Caco-2 (cell line): ENCODE data around the gene DDX28. TPM values are rescaled to one million over a fixed set of nuclear protein-coding genes. Genes with fewer than 3 reads are reported as not detected.

Source experiments
- BruUV-seq: library from RNA; stranded (reverse); fragments of 400-500 nt; replicated peaks from 2 replicates; lab custom pipeline; 2021; lab: Mats Ljungman, UMichigan
- CTCF ChIA-PET: fragments of 300-600 bp; sonication (Branson Sonifier 250); formaldehyde crosslinking; loops from one replicate; lab custom pipeline; 2022; ENCODE audit warnings: antibody characterized with exemption; lab: Charles Lee
- POLR2A ChIA-PET: fragments of 300-600 bp; sonication (Branson Sonifier 250); formaldehyde crosslinking; loops from one replicate; lab custom pipeline; 2022; ENCODE audit warnings: antibody characterized with exemption; lab: Charles Lee
- DNase-seq, 2 experiments: peaks; one replicate each; pipeline versions ENCODE4 v3.0.0 to v3.0.0-alpha.2; 2020 to 2022
- H3K27me3 ChIP-seq: replicated peaks from 2 replicates; pipeline ENCODE4 v1.6.0; 2011; ENCODE audit warnings: low read length; ENCODE audit not compliant: control insufficient read depth, insufficient read depth
- H3K36me3 ChIP-seq: 2 replicates; pipeline ENCODE4 v1.5.1; 2011; ENCODE audit warnings: low read length; ENCODE audit not compliant: control insufficient read depth, insufficient read depth
- H3K4me1 ChIP-seq: fragments of 250-450 bp; sonication (Bioruptor Pico); 2 replicates; pipeline ENCODE4 v1.5.1; 2020; ENCODE audit warnings: mild to moderate bottlenecking
- H3K4me3 ChIP-seq: 2 replicates; pipeline ENCODE4 v1.5.1; 2011; ENCODE audit warnings: low read depth, mild to moderate bottlenecking, control low read depth, low read length
- H3K9me3 ChIP-seq: fragments of 250-450 bp; sonication (Bioruptor Pico); 2 replicates; pipeline ENCODE4 v1.5.1; 2020; ENCODE audit warnings: mild to moderate bottlenecking, moderate library complexity
- H3K27ac Mint-ChIP-seq: one replicate; pipeline ENCODE4 v1.8.0; 2022; ENCODE audit warnings: mixed read lengths; ENCODE audit not compliant: unreplicated experiment
- H3K27me3 Mint-ChIP-seq: one replicate; pipeline ENCODE4 v1.8.0; 2022; ENCODE audit warnings: mixed read lengths; ENCODE audit not compliant: insufficient read depth, unreplicated experiment
- H3K36me3 Mint-ChIP-seq: one replicate; pipeline ENCODE4 v1.8.0; 2022; ENCODE audit warnings: mild to moderate bottlenecking, mixed read lengths; ENCODE audit not compliant: insufficient read depth, unreplicated experiment
- H3K4me1 Mint-ChIP-seq: one replicate; pipeline ENCODE4 v1.8.0; 2022; ENCODE audit warnings: low read depth, mixed read lengths; ENCODE audit not compliant: unreplicated experiment
- H3K4me3 Mint-ChIP-seq: one replicate; pipeline ENCODE4 v1.8.0; 2022; ENCODE audit warnings: mild to moderate bottlenecking, moderate library complexity, mixed read lengths; ENCODE audit not compliant: unreplicated experiment
- H3K9me3 Mint-ChIP-seq: one replicate; pipeline ENCODE4 v1.8.0; 2022; ENCODE audit warnings: mixed read lengths; ENCODE audit not compliant: unreplicated experiment
- intact Hi-C: fragments of 100-400 bp; cut with micrococcal nuclease; formaldehyde crosslinking; loops from one replicate; pipeline ENCODE4 v1.10.0; 2022; ENCODE audit not compliant: unreplicated experiment
- total RNA-seq: library from RNA; stranded (reverse); gene quantifications from 2 replicates; pipeline ENCODE4 v1.2.3, GENCODE V29; 2022
- TF ChIP-seq, protein P1 (sequence below), 2 experiments: fragments of 200-600 bp in 1 of 2; IDR thresholded peaks; 1 replicate in 1 of 2; 2 replicates in 1 of 2; pipeline versions ENCODE4 v1.5.1 to v1.8.0; 2011 to 2022; ENCODE audit warnings: antibody characterized with exemption in 1 of 2, control low read depth in 1 of 2, inconsistent platforms in 1 of 2, low read depth in 1 of 2, low read length in 1 of 2, mild to moderate bottlenecking in 1 of 2, moderate library complexity in 1 of 2; ENCODE audit not compliant: insufficient read depth in 1 of 2, severe bottlenecking in 1 of 2, unreplicated experiment in 1 of 2

DDX28 gene
- total RNA-seq, 1 experiment from 2014 or later: 17.1 TPM

DNA sequence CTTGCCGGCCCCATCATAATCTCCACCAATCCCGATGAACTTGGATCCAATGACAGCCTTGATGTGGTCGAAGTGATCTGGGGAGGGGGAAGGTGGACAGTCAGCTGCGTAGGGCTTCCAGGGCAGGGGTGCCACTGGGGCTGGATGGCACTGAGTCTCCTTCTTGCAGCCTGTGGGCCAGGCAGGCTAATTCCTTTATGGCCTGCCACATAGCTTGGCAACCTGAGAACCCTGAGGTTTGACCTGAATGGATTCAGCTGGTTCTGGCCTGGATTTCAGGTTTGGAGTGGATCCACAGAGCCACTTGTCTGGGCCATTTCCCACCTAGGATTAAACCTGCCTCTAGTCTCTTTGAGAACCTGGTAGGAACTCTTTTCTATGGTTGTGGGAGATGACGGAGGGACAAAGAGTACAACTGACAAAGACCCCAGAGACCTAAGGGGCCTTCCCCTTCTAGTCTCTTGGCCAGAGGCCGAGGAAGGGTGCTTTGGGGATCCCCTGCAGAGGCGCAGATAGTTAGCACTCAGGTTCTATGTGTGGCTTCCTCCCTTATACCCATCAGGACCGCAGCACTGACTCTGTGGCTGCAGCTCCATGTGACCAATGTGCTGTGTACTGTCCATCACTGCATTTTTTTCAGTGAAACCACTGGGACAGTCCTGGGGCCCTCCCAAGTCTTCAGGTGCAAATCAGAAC lies 33.6 kb downstream of the DDX28 start:
- intact Hi-C loops: no loop called here
- Mint-ChIP-seq H3K9me3 (no peaks in the 10 kb centered on the region), H3K4me3 (no peak overlapping the region)

GRCh38 chr16:67988675-67989074 lies 34.4 kb downstream of the DDX28 start:
- Histone ChIP-seq H3K27me3 (no peaks in the 10 kb centered on the region), H3K4me1 (peaks cover 7% of the 10 kb centered on the region), H3K4me3 (no peak overlapping the region), H3K36me3 (no peaks in the 10 kb centered on the region), H3K9me3 (no peaks in the 10 kb centered on the region)
- no peaks in the 10 kb centered on the region for H3K27me3 Mint-ChIP-seq
- intact Hi-C loops: no loop called here
- no peaks in the 10 kb centered on the region for H3K9me3 Mint-ChIP-seq
- no TSS peak for BruUV-seq
- no peak for DNase-seq
- CTCF ChIA-PET: interaction anchor here (0.6 kb wide), 2 partner anchors 73 to 155 kb away, joined by 4 to 8 read pairs; no protein-coding TSS in a partner anchor
- H3K27ac Mint-ChIP-seq: no peak overlapping the region
- POLR2A ChIA-PET: no interaction called here
- peaks cover 5% of the 10 kb centered on the region for H3K4me1 Mint-ChIP-seq
- no peak overlapping the region for H3K4me3 Mint-ChIP-seq
- no peaks in the 10 kb centered on the region for H3K36me3 Mint-ChIP-seq
- TF ChIP-seq, protein P1, sequence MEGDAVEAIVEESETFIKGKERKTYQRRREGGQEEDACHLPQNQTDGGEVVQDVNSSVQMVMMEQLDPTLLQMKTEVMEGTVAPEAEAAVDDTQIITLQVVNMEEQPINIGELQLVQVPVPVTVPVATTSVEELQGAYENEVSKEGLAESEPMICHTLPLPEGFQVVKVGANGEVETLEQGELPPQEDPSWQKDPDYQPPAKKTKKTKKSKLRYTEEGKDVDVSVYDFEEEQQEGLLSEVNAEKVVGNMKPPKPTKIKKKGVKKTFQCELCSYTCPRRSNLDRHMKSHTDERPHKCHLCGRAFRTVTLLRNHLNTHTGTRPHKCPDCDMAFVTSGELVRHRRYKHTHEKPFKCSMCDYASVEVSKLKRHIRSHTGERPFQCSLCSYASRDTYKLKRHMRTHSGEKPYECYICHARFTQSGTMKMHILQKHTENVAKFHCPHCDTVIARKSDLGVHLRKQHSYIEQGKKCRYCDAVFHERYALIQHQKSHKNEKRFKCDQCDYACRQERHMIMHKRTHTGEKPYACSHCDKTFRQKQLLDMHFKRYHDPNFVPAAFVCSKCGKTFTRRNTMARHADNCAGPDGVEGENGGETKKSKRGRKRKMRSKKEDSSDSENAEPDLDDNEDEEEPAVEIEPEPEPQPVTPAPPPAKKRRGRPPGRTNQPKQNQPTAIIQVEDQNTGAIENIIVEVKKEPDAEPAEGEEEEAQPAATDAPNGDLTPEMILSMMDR (IDR thresholded peaks at IDR 0.05; ENCODE audit: insufficient read depth in 1 of 2, low read depth in 1 of 2, low read length in 1 of 2, severe bottlenecking in 1 of 2, unreplicated experiment in 1 of 2): no peak

More for the DNA sequence above, 33.6 kb downstream of the DDX28 start:
- H3K27ac Mint-ChIP-seq: no peak overlapping the region
- POLR2A ChIA-PET: no interaction called here
- TF ChIP-seq, protein P1 (IDR thresholded peaks at IDR 0.05; ENCODE audit: insufficient read depth in 1 of 2, low read depth in 1 of 2, low read length in 1 of 2, severe bottlenecking in 1 of 2, unreplicated experiment in 1 of 2): no peak
- peaks cover 5% of the 10 kb centered on the region for H3K4me1 Mint-ChIP-seq
- H3K27me3 Mint-ChIP-seq: no peaks in the 10 kb centered on the region
- Histone ChIP-seq H3K9me3 (no peaks in the 10 kb centered on the region), H3K4me3 (no peak overlapping the region), H3K36me3 (no peaks in the 10 kb centered on the region), H3K27me3 (no peaks in the 10 kb centered on the region), H3K4me1 (peaks cover 10% of the 10 kb centered on the region)
- no peaks in the 10 kb centered on the region for H3K36me3 Mint-ChIP-seq
- BruUV-seq: no TSS peak
- CTCF ChIA-PET: no interaction called here
- no peak for DNase-seq

GRCh38 chr16:67987460-67988160 lies 35.4 kb downstream of the DDX28 start:
- ChIA-PET POLR2A (no interaction called here), CTCF (no interaction called here)
- Mint-ChIP-seq H3K4me1 (peaks cover 5% of the 10 kb centered on the region), H3K4me3 (no peak overlapping the region), H3K9me3 (no peaks in the 10 kb centered on the region), H3K27ac (no peak overlapping the region), H3K27me3 (no peaks in the 10 kb centered on the region), H3K36me3 (no peaks in the 10 kb centered on the region)
- DNase-seq: no peak
- no peaks in the 10 kb centered on the region for H3K36me3 ChIP-seq
- no peaks in the 10 kb centered on the region for H3K27me3 ChIP-seq
- no peak overlapping the region for H3K4me3 ChIP-seq
- no peaks in the 10 kb centered on the region for H3K9me3 ChIP-seq
- intact Hi-C loops: no loop called here
- TF ChIP-seq, protein P1 (IDR thresholded peaks at IDR 0.05; ENCODE audit: insufficient read depth in 1 of 2, low read depth in 1 of 2, low read length in 1 of 2, severe bottlenecking in 1 of 2, unreplicated experiment in 1 of 2): no peak
- peaks cover 4% of the 10 kb centered on the region; the same call in 1 of the 2 replicates for H3K4me1 ChIP-seq
- BruUV-seq: no TSS peak
